ENCODE measurements around the gene AGO3.

GRCh38 chr1:36016686-36017085, 85.8 kb downstream of the AGO3 start:
- TF ChIP-seq POLR2AphosphoS5 (IDR thresholded peaks at IDR 0.05) (no peak), CTCF (IDR thresholded peaks at IDR 0.05) (no peak)

Measured in suprapubic skin (tissue), 3 donors.